HG03280 (cell line): ENCODE measurements around the gene SHQ1.
"Not testable (repeated sequence)": the region's sequence is repeated elsewhere in the genome, so short reads cannot be mapped to it uniquely, and the experiment has no call there.

Source experiments
- ATAC-seq: cut with Tn5 transposase; IDR thresholded peaks from one replicate; pipeline ENCODE4 v1.9.1; 2021; ENCODE audit warnings: mild to moderate bottlenecking, moderate library complexity; ENCODE audit not compliant: unreplicated experiment

The SHQ1 gene

DNA sequence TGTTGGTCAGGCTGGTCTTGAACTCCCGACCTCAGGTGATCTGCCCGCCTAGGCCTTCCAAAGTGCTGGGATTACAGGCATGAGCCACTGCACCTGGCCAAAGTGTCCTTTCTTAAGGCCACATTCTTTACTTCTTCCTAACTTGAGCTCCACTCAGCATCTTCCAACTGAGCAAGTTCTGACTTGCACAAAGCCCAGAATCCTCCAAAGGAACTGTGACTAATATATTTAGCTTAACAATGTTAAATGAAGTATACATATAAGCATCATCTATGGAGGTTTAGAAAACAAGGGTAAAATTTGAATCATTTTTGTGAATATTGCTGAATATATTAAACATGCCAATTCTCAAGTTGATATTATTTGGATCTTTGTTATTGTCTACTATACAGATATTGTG is 93.7 kb downstream of the SHQ1 start:
- ATAC-seq, result no peak

- no peak for ATAC-seq
These were observed 94.8 kb downstream of the SHQ1 start for GRCh38 chr3:72753495-72753894.

- ATAC-seq, result no peak
These were observed 97.8 kb downstream of the SHQ1 start for GRCh38 chr3:72750405-72750965.

DNA sequence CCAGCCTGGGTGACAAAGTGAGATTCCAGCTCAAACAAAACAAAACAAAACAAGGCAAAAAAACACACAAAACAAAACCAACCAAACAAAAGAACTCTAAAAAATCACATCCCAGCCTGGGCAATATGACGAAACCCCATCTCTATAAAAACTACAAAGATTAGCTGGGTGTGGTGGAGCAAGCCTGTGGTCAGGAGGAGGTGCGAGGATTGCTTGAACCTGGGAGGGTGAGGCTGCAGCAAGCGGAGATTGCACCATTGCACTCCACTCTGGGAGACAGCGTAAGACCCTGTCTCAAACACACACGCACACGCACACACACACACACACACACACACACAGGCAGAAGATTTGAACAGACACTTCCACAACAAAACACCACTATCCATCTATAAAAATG is 99.6 kb downstream of the SHQ1 start:
- ATAC-seq, result no peak

GRCh38 chr3:72746430-72747411 is 101.5 kb downstream of the SHQ1 start:
- no peak for ATAC-seq

GRCh38 chr3:72745146-72745999 is 102.9 kb downstream of the SHQ1 start:
- no peak for ATAC-seq

- no peak for ATAC-seq
These were observed 103.9 kb downstream of the SHQ1 start for GRCh38 chr3:72744330-72744729.

DNA sequence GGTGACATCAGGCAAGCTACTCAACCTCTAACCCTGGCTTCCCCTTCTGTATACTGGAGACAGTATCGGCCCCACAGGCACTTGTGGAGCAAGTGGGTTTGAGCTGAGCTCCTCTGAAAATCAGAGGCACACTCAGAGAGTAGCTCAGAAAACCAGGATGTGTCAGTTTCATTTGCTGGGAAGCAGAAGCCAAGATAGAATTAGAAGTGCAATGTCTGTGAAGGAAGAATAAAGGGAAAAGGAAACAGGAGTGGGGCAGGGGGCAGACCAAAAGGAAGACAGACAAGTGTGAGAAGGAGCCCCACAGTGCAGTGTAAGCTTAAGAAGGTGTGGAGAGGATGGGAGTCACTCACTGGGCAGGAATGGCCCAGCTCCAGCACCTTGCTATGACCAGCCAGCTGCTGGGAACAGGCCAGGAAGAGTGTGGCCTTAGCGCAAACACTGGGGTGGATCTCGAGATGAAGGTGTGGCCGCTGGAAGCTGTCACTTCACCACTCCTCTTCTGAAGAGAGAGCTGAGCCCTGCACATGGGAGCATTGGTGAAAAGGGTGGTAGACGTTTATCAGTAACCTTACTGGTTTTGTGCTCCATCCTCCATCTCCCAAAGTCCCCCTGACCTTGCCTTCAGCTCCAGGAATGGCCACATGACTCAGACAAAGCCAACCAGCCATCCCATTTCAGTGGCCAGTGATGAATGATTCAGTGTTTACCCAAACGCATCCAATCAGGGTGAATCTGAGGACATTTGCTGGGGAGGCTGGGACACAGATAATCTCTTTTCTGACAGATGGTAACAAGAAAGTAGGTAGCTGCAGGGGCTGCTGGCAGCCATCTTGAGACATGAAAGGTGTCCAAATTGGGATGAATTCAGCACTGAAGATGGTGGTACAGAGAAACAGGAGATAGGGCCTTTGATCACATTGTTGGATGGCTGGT is 108.4 kb downstream of the SHQ1 start:
- ATAC-seq, result no peak

- ATAC-seq, result peak; percentile 70
These were observed 109.3 kb downstream of the SHQ1 start for GRCh38 chr3:72738752-72739530.

GRCh38 chr3:72735072-72735471 is 113.2 kb downstream of the SHQ1 start:
- not testable (repeated sequence) for ATAC-seq

GRCh38 chr3:72733676-72734075 is 114.6 kb downstream of the SHQ1 start:
- ATAC-seq, result no peak

- ATAC-seq, result not testable (repeated sequence)
These were observed 115.4 kb downstream of the SHQ1 start for GRCh38 chr3:72732666-72733345.

DNA sequence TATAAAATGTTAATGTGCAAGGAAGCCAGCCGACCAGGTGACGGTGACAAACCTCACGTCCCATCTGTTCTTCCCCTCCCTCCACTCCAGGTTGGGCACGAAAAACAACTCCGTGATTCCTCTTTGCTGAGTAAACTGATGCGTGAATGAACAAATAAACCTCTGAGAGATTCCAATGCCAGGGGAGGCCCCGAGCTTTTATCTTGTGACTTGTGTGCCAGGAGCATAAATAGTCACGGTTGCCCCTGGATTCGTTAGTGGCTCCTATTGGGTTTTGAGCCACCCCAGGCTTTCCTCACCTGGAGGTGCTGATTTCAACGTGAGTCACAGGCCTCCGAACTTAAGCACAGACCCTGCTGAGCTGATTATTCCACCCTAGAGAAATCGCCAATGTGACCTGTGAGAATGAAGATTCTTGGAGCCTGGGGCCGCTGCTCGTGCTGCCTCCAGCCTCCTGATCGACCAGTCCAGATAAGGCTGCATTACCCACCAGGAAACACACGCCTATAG is 119.2 kb downstream of the SHQ1 start:
- no peak for ATAC-seq

DNA sequence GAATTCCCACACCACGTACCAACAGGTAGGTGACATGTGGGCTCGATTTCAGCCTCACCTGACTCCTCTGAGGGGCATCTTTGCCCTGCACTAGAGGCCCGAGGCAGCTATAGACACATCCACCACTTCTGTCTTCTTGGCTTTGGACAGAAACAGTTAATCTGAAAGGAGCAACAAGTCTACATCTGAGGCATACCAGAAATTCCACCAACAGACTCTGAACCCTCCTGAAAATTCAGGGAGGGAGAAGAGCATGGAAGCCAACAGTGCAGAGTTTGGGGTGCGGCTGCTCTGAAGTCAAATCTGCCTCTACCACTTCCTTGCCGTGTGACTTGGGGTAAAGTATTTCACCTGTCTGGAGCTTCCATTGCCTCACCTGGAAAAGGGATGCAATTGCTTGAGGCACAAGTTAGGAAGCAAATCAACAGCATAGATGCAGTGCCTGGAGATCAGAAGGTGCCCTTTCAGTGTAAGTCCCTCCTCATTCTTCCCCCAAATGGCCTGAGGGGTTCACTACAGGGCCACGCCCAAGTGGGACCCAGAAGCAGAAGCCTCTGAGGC is 119.8 kb downstream of the SHQ1 start:
- no peak for ATAC-seq

GRCh38 chr3:72727726-72728125 is 120.5 kb downstream of the SHQ1 start:
- no peak for ATAC-seq

DNA sequence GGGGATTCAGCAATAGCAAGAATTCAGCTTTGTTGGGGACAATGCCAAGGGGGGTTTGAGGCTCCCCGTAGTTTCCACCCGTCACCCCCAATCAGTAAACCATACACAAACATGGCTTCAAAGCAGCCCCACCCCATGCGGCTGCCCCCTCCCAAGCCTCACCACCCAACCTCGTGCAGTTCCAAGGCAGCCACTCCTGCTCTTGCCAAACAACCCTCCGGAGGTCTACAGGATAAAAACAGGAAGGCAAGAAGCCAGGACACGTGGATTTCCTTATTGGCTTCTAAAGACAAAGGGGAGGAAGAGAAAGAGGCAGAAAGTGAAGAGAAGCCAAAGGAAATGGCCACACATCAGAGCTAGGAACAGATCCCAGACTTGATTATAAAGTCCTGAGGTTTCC is 121.1 kb downstream of the SHQ1 start:
- ATAC-seq, result no peak

- no peak for ATAC-seq
These were observed 123.0 kb downstream of the SHQ1 start for GRCh38 chr3:72725229-72725628.

- ATAC-seq, result no peak
These were observed 124.2 kb downstream of the SHQ1 start for GRCh38 chr3:72724070-72724469.
